Activated CD8-positive, alpha-beta T cell treated with anti-CD3 and anti-CD28 coated beads for 36 hours (primary cell): Measurements from ENCODE around the gene TAP2. TPM values are rescaled to one million over a fixed set of nuclear protein-coding genes. Genes with fewer than 3 reads are reported as not detected.
"Not testable (repeated sequence)": the region's sequence is repeated elsewhere in the genome, so short reads cannot be mapped to it uniquely, and the experiment has no call there.

Source experiments
- ATAC-seq: fragments of 200-7000 bp; cut with Tn5 transposase; one replicate; pipeline ENCODE4 v1.10.0; 2021; ENCODE audit warnings: mild to moderate bottlenecking, moderate library complexity
- CTCF ChIA-PET: fragments of 350-600 bp; sonication (Branson Sonifier 250); formaldehyde crosslinking; loops from one replicate; lab custom pipeline; 2021; ENCODE audit warnings: antibody characterized with exemption; lab: Charles Lee
- POLR2A ChIA-PET: fragments of 350-600 bp; sonication (Branson Sonifier 250); formaldehyde crosslinking; loops from one replicate; lab custom pipeline; 2021; ENCODE audit warnings: antibody characterized with exemption; lab: Charles Lee
- DNase-seq: peaks from one replicate; pipeline ENCODE4 v3.0.0-alpha.2; 2020
- H3K27ac Mint-ChIP-seq: one replicate; pipeline ENCODE4 v1.8.0; 2021; ENCODE audit warnings: mild to moderate bottlenecking, mixed read lengths
- H3K27me3 Mint-ChIP-seq: one replicate; pipeline ENCODE4 v1.8.0; 2021; ENCODE audit warnings: mixed read lengths
- H3K36me3 Mint-ChIP-seq: one replicate; pipeline ENCODE4 v1.8.0; 2021; ENCODE audit warnings: low read depth, mixed read lengths
- H3K4me1 Mint-ChIP-seq: one replicate; pipeline ENCODE4 v1.8.0; 2021; ENCODE audit warnings: low read depth, mixed read lengths
- H3K4me3 Mint-ChIP-seq: one replicate; pipeline ENCODE4 v1.8.0; 2021; ENCODE audit warnings: mild to moderate bottlenecking, moderate library complexity, mixed read lengths
- H3K9me3 Mint-ChIP-seq: one replicate; pipeline ENCODE4 v1.8.0; 2021; ENCODE audit warnings: mixed read lengths
- CTCF ChIP-seq: fragments of 200-600 bp; IDR thresholded peaks from one replicate; pipeline ENCODE4 v1.8.0; 2022; ENCODE audit warnings: antibody characterized with exemption, mild to moderate bottlenecking
- intact Hi-C: fragments of 100-400 bp; cut with micrococcal nuclease; formaldehyde crosslinking; loops from one replicate; pipeline ENCODE4 v1.10.0; 2022
- total RNA-seq, 2 experiments: library from RNA; stranded (reverse); gene quantifications; one replicate each; pipeline ENCODE4 v1.2.3, GENCODE V29; 2021

TAP2 gene
- total RNA-seq, 2 experiments from 2014 or later, result 110 to 113 TPM

GRCh38 chr6:32814145-32814544, 24.4 kb downstream of the TAP2 start:
- TF ChIP-seq CTCF, result no peak
- Mint-ChIP-seq H3K27me3 (no peaks in the 10 kb centered on the region), H3K4me3 (no peak overlapping the region), H3K9me3 (no peaks in the 10 kb centered on the region), H3K36me3 (peaks cover 35% of the 10 kb centered on the region), H3K4me1 (peaks cover 2% of the 10 kb centered on the region), H3K27ac (no peak overlapping the region)
- no peak for DNase-seq
- ChIA-PET POLR2A (no interaction called here), CTCF (interaction anchor here (1.0 to 3.5 kb wide), 3 partner anchors 24 to 139 kb away, joined by 4 to 14 read pairs (median 8); partner anchors contain the start of genes HLA-DMA and TAP2)
- intact Hi-C loops, result no loop called here
- no peak for ATAC-seq

- peaks cover 23% of the 10 kb centered on the region for H3K36me3 Mint-ChIP-seq
- ChIA-PET CTCF (interaction anchor here (0.8 to 2.1 kb wide), 9 partner anchors 10 to 395 kb away, joined by 3 to 6 read pairs (median 4); no protein-coding TSS in a partner anchor), POLR2A (interaction anchor here (1.0 to 1.4 kb wide), 2 partner anchors 11 to 30 kb away, joined by 3 to 4 read pairs; partner anchors contain the start of gene TAP2)
- no peaks in the 10 kb centered on the region for H3K9me3 Mint-ChIP-seq
- TF ChIP-seq CTCF, result no peak
- peaks cover 17% of the 10 kb centered on the region for H3K4me1 Mint-ChIP-seq
- no peak overlapping the region for H3K4me3 Mint-ChIP-seq
- H3K27ac Mint-ChIP-seq, result no peak overlapping the region
- peaks cover 8% of the 10 kb centered on the region for H3K27me3 Mint-ChIP-seq
- DNase-seq (no peak), ATAC-seq (no peak)
- intact Hi-C loops, result no loop called here
Observed at GRCh38 chr6:32809171-32809570, 29.4 kb downstream of the TAP2 start.

- no peak for TF ChIP-seq CTCF
- Mint-ChIP-seq H3K36me3 (peaks cover 7% of the 10 kb centered on the region), H3K27me3 (peaks cover 21% of the 10 kb centered on the region), H3K27ac (no peak overlapping the region), H3K9me3 (no peaks in the 10 kb centered on the region), H3K4me1 (peaks cover 17% of the 10 kb centered on the region), H3K4me3 (no peak overlapping the region)
- intact Hi-C loops, result no loop called here
- CTCF ChIA-PET, result interaction anchor here (0.6 to 1.7 kb wide), 5 partner anchors 10 to 61 kb away, joined by 3 to 7 read pairs (median 4); partner anchors contain the start of gene TAP2
- ATAC-seq (peak; percentile 34), DNase-seq (peak; percentile 36)
- POLR2A ChIA-PET, result interaction anchor here (0.8 to 1.1 kb wide), 3 partner anchors 10 to 19 kb away, joined by 3 read pairs; no protein-coding TSS in a partner anchor
Observed at GRCh38 chr6:32807020-32807580, 31.4 kb downstream of the TAP2 start.

GRCh38 chr6:32805404-32805803, 33.1 kb downstream of the TAP2 start:
- CTCF ChIA-PET, result interaction anchor here (0.7 to 1.7 kb wide), 4 partner anchors 11 to 86 kb away, joined by 3 to 5 read pairs (median 4); partner anchors contain the start of gene TAP2
- DNase-seq, POLR2A ChIA-PET, H3K27ac Mint-ChIP-seq, H3K4me3 Mint-ChIP-seq, H3K36me3 Mint-ChIP-seq, H3K9me3 Mint-ChIP-seq, ATAC-seq, intact Hi-C loops: not testable (repeated sequence)
- peaks cover 28% of the 10 kb centered on the region for H3K27me3 Mint-ChIP-seq
- H3K4me1 Mint-ChIP-seq, result peaks cover 17% of the 10 kb centered on the region

GRCh38 chr6:32803416-32803815, 35.1 kb downstream of the TAP2 start:
- no peak overlapping the region for H3K4me3 Mint-ChIP-seq
- H3K9me3 Mint-ChIP-seq, result no peaks in the 10 kb centered on the region
- H3K27ac Mint-ChIP-seq, result no peak overlapping the region
- H3K36me3 Mint-ChIP-seq, result peaks cover 2% of the 10 kb centered on the region
- CTCF ChIA-PET, result interaction anchor here (1.1 kb wide), 1 partner anchor 65 kb away, joined by 8 read pairs; no protein-coding TSS in a partner anchor
- peaks cover 17% of the 10 kb centered on the region for H3K4me1 Mint-ChIP-seq
- TF ChIP-seq CTCF, result no peak
- peaks cover 37% of the 10 kb centered on the region for H3K27me3 Mint-ChIP-seq
- POLR2A ChIA-PET, result no interaction called here
- ATAC-seq (no peak), DNase-seq (no peak)
- intact Hi-C loops, result no loop called here
